HepG2 (cell line): ENCODE measurements around the gene GNB1. TPM values are rescaled to one million over a fixed set of nuclear protein-coding genes. Genes with fewer than 3 reads are reported as not detected.

Experiments used
- ATAC-seq: fragments of 200-7000 bp; cut with Tn5 transposase; 3 replicates; pipeline ENCODE4 v1.9.1; 2020; ENCODE audit warnings: mild to moderate bottlenecking, moderate library complexity
- BruUV-seq: library from RNA; stranded (reverse); fragments of 400-500 nt; replicated peaks from 2 replicates; lab custom pipeline; 2021; lab: Mats Ljungman, UMichigan
- CTCF ChIA-PET: fragments of 300-600 bp; formaldehyde crosslinking; extraction: SDS; loops from one replicate; lab custom pipeline; 2021; ENCODE audit warnings: low total read pairs, inconsistent platforms, low intra/inter-chr PET ratio; lab: Yijun Ruan, JAX
- POLR2A ChIA-PET: fragments of 350-600 bp; sonication (Branson Sonifier 250); formaldehyde crosslinking; loops from one replicate; lab custom pipeline; 2020; ENCODE audit warnings: antibody characterized with exemption, inconsistent platforms; lab: Yijun Ruan, JAX
- DNase-seq: peaks from one replicate; pipeline ENCODE4 v3.0.0-alpha.2; 2015; ENCODE audit warnings: low spot score
- FAIRE-seq: peaks from 3 replicates; lab custom pipeline; 2011; peaks lifted over from hg19 to GRCh38; lab: Jason Lieb, UNC
- H2AFZ ChIP-seq: one replicate; pipeline ENCODE4 v1.6.1; 2011; ENCODE audit warnings: low read length, inconsistent platforms
- H3K27ac ChIP-seq: fragments of 300-600 bp; 3 replicates; pipeline ENCODE4 v1.8.0; 2011; ENCODE audit warnings: mixed run types, mild to moderate bottlenecking, mixed read lengths, low read length, inconsistent platforms; ENCODE audit not compliant: insufficient read depth; ENCODE audit errors: extremely low read length
- H3K27me3 ChIP-seq, 2 experiments: fragments of 200-600 bp in 1 of 2; 2 replicates in 1 of 2; 3 replicates in 1 of 2; pipeline versions ENCODE4 v1.6.0 to v1.8.0; 2011; ENCODE audit warnings: low read length in 2 of 2, mild to moderate bottlenecking in 2 of 2, moderate library complexity in 2 of 2, inconsistent platforms in 1 of 2; ENCODE audit not compliant: insufficient read depth in 2 of 2, control insufficient read depth in 1 of 2
- H3K36me3 ChIP-seq, 2 experiments: fragments of 200-600 bp in 1 of 2; replicated peaks in 1 of 2; 2 replicates in 1 of 2; 3 replicates in 1 of 2; pipeline versions ENCODE4 v1.5.1 to v1.8.0; 2011; ENCODE audit warnings: low read length in 2 of 2, inconsistent platforms in 1 of 2; ENCODE audit not compliant: insufficient read depth in 2 of 2, control insufficient read depth in 1 of 2
- H3K4me1 ChIP-seq: 2 replicates; pipeline ENCODE4 v1.5.1; 2012; ENCODE audit warnings: low read length, inconsistent platforms; ENCODE audit not compliant: insufficient read depth
- H3K4me2 ChIP-seq: 2 replicates; pipeline ENCODE4 v1.6.0; 2011; ENCODE audit warnings: low read depth, low read length, inconsistent platforms
- H3K4me3 ChIP-seq, 3 experiments: fragments of 200-600 bp in 1 of 3; sonication (generic), shearing (Covaris generic) in 1 of 3; replicated peaks in 1 of 3; 2 replicates each; pipeline ENCODE4 v1.5.1; 2011 to 2016; ENCODE audit warnings: low read length in 3 of 3, inconsistent platforms in 2 of 3, low read depth in 2 of 3, mild to moderate bottlenecking in 2 of 3, control low read depth in 1 of 3, mixed read lengths in 1 of 3; ENCODE audit not compliant: insufficient read depth in 1 of 3
- H3K79me2 ChIP-seq: one replicate; pipeline ENCODE4 v1.6.1; 2011; ENCODE audit warnings: low read length, inconsistent platforms; ENCODE audit not compliant: insufficient read depth
- H3K9ac ChIP-seq: 2 replicates; pipeline ENCODE4 v1.6.0; 2011; ENCODE audit warnings: mild to moderate bottlenecking, low read depth, low read length, inconsistent platforms; ENCODE audit not compliant: insufficient read depth
- H3K9me3 ChIP-seq: 2 replicates; pipeline ENCODE4 v1.5.1; 2012; ENCODE audit warnings: mild to moderate bottlenecking, low read length
- H4K20me1 ChIP-seq: 2 replicates; pipeline ENCODE4 v1.6.0; 2011; ENCODE audit warnings: inconsistent platforms, mild to moderate bottlenecking, low read length, moderate library complexity; ENCODE audit not compliant: insufficient read depth
- ESRRA ChIP-seq: sonication (generic); formaldehyde crosslinking; IDR thresholded peaks from 2 replicates; pipeline ENCODE4 v1.5.1; 2020; ENCODE audit warnings: mild to moderate bottlenecking, low read depth, missing genetic modification reagents
- HNF4A ChIP-seq: sonication (generic); formaldehyde crosslinking; IDR thresholded peaks from 2 replicates; pipeline ENCODE4 v1.4.0; 2020; ENCODE audit warnings: missing genetic modification reagents
- HNRNPL ChIP-seq: fragments of 200-400 bp; formaldehyde crosslinking; IDR thresholded peaks from 2 replicates; pipeline ENCODE4 v1.6.1; 2017; ENCODE audit warnings: mild to moderate bottlenecking, low read depth, low read length
- RXRA ChIP-seq: sonication (generic); formaldehyde crosslinking; IDR thresholded peaks from 2 replicates; pipeline ENCODE4 v1.5.1; 2020; ENCODE audit warnings: missing genetic modification reagents
- TRIM24 ChIP-seq: sonication (generic); formaldehyde crosslinking; IDR thresholded peaks from 2 replicates; pipeline ENCODE4 v1.8.0; 2022; ENCODE audit warnings: mild to moderate bottlenecking, missing genetic modification reagents
- ZNF788 ChIP-seq: sonication (generic); formaldehyde crosslinking; IDR thresholded peaks from 2 replicates; pipeline ENCODE4 v1.5.0; 2020; ENCODE audit warnings: mild to moderate bottlenecking, missing genetic modification reagents, borderline replicate concordance
- WGBS: methylation state at CpG from one replicate; pipeline ENCODE4 v1.1.6; 2017; ENCODE audit warnings: low lambda C conversion rate; 5-methylcytosine and 5-hydroxymethylcytosine counted together
- in situ Hi-C: cut with HindIII; loops from 2 replicates; pipeline ENCODE4 v1.10.0; 2017; ENCODE audit warnings: low pct_unique_long_range_greater_than_20kb; ENCODE audit not compliant: extremely low pct_ligation_motif_present
- intact Hi-C: fragments of 100-400 bp; cut with micrococcal nuclease; formaldehyde crosslinking; loops from one replicate; pipeline ENCODE4 v1.10.0; 2022; ENCODE audit not compliant: unreplicated experiment
- polyA plus RNA-seq, 8 experiments: library from polyadenylated mRNA; depleted of rRNA in 3 of 8; stranded (reverse) in 7 of 8; unstranded in 1 of 8; fragments of >200 nt; fragmentation: Illumina TruSeq in 4 of 8; extraction: Trizol in 4 of 8; gene quantifications; 2 replicates each; pipeline versions ENCODE4 v1.2.1 to v1.2.3, GENCODE V29; 2011 to 2016; ENCODE audit warnings: low read depth in 4 of 8, missing spikeins in 1 of 8, mixed read lengths in 1 of 8; ENCODE audit not compliant: insufficient read depth in 1 of 8
- total RNA-seq, 5 experiments: library from RNA; depleted of rRNA; stranded (reverse); fragments of >200 nt; fragmentation: Illumina TruSeq; extraction: Trizol; gene quantifications; 2 replicates each; pipeline ENCODE4 v1.2.3, GENCODE V29; 2016; ENCODE audit warnings: low read depth in 1 of 5
- TF ChIP-seq, protein P1 (sequence below): sonication (generic); formaldehyde crosslinking; IDR thresholded peaks from 2 replicates; pipeline ENCODE4 v1.9.0; 2022; ENCODE audit warnings: low read depth, missing genetic modification reagents

Gene GNB1
- total and polyA plus RNA-seq, 2 of the 13 experiments (the other 11 are each of a cell fraction or from before 2014, with no cell fraction given), result 66.2 to 327 TPM

GRCh38 chr1:1901641-1902294 lies 10.9 kb upstream of the GNB1 start:
- Histone ChIP-seq H3K4me2 (peak overlapping the region; percentile 42; the same call in 1 of the 2 replicates), H3K4me1 (peaks cover 54% of the 10 kb centered on the region), H3K9me3 (no peaks in the 10 kb centered on the region), H3K27ac (no peak overlapping the region), H3K79me2 (no peaks in the 10 kb centered on the region), H3K4me3 (peak overlapping the region in 1 of 3 experiments; percentile 55; a peak in 1 of 6 replicates), H3K27me3 (no peaks in the 10 kb centered on the region; a peak in 1 of 5 replicates), H3K9ac (no peak overlapping the region), H2AFZ (no peak overlapping the region), H3K36me3 (no peaks in the 10 kb centered on the region)
- ChIA-PET CTCF (no interaction called here), POLR2A (interaction anchor here (1.7 kb wide), 1 partner anchor 10 kb away, joined by 5 read pairs; no protein-coding TSS in a partner anchor)
- DNase-seq, result no peak
- no peak for FAIRE-seq
- intact Hi-C loops, result loop anchor here (10.0 kb wide), 1 partner anchor 47 kb away; no protein-coding TSS in a partner anchor
- TF ChIP-seq TRIM24 (CRISPR knock-in tag), result no peak
- TF ChIP-seq HNF4A, result 0 out of 2 replicates have a peak, but pooled peaks have one; percentile 8
- TF ChIP-seq ZNF788 (CRISPR knock-in tag), result no peak
- 0 out of 2 replicates have a peak, but pooled peaks have one; percentile 26 for TF ChIP-seq ESRRA
- 0 out of 2 replicates have a peak, but pooled peaks have one; percentile 13 for TF ChIP-seq RXRA (CRISPR knock-in tag)
- 0 out of 2 replicates have a peak, but pooled peaks have one; percentile 53 for TF ChIP-seq HNRNPL
- TF ChIP-seq, protein P1, sequence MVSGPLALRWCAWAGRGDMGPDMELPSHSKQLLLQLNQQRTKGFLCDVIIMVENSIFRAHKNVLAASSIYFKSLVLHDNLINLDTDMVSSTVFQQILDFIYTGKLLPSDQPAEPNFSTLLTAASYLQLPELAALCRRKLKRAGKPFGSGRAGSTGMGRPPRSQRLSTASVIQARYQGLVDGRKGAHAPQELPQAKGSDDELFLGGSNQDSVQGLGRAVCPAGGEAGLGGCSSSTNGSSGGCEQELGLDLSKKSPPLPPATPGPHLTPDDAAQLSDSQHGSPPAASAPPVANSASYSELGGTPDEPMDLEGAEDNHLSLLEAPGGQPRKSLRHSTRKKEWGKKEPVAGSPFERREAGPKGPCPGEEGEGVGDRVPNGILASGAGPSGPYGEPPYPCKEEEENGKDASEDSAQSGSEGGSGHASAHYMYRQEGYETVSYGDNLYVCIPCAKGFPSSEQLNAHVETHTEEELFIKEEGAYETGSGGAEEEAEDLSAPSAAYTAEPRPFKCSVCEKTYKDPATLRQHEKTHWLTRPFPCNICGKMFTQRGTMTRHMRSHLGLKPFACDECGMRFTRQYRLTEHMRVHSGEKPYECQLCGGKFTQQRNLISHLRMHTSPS (CRISPR knock-in tag), result peak; percentile 51; the same call in 1 of the 2 replicates
- TF ChIP-seq, all 625 proteins: peak for 5
- 44% methylated on average over 2 of the region's 13 CpGs for WGBS
- ATAC-seq, result peak; percentile 16
- in situ Hi-C loops, result loop anchor here (10.0 kb wide), 1 partner anchor 117 kb away; no protein-coding TSS in a partner anchor
- BruUV-seq, result no TSS peak
- H4K20me1 ChIP-seq, result no peaks in the 10 kb centered on the region
